GM19452 (cell line): ENCODE data around the gene KCNK2.

Experiments
- ATAC-seq: cut with Tn5 transposase; IDR thresholded peaks from one replicate; pipeline ENCODE4 v1.9.1; 2021; ENCODE audit not compliant: unreplicated experiment

Gene KCNK2

GRCh38 chr1:215250913-215251312 lies 168.4 kb downstream of the KCNK2 start:
- ATAC-seq, result no peak

GRCh38 chr1:215251428-215251827 lies 168.9 kb downstream of the KCNK2 start:
- no peak for ATAC-seq

- no peak for ATAC-seq
These were observed 169.6 kb downstream of the KCNK2 start for GRCh38 chr1:215252164-215252563.

DNA sequence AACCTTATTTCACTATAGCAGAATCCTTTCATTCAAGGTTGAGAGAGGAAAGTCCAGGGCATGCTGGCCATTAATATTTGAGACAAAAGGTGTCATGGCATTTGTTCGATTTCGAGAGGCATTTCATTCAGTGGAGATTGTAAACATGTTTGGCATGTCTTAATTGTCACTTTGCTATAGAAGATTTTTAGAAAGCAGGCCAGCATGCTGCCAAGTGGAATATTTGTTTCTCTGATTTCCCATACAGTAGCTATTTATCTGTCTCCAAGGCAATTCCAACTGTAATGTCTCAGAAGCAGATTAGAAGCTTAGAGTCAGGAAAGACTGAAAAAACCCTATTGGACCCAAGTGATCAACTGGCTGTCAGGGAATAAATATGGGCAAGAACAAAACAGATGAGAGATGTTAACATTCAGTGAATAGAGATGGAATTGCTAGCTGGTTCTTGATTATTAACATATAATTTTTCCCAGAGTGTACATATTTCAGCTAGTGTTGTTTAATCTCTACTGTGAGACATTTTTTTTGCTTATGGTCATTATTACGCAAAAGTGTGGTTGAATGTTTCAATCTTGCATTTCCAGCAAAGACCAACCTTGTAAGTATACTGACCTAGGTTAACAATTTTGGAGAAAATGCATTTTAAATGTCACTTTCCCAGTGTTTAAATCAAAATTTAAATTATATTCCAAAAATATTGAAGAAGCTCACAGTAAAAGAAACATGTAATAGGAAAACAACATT lies 174.6 kb downstream of the KCNK2 start:
- no peak for ATAC-seq

- no peak for ATAC-seq
These were observed 178.2 kb downstream of the KCNK2 start for GRCh38 chr1:215260711-215261110.

DNA sequence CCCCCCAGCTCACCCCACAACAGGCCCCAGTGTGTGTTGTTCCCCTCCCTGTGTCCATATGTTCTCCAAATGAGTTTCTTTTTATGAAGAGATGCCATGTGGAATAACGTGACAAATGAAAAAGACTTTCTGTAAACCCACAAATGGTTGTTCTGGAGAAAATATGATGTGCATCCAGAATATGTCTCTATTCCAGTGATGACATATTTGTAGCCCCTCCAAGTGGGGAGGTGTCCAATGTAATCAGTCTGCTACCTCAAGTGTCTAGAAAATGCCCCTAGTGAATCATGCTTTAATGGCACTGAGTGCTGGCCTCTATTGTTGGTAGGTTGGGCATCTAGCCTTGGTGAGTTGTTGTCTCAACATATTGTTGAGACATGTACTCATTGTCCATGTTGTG lies 179.6 kb downstream of the KCNK2 start:
- ATAC-seq, result no peak

DNA sequence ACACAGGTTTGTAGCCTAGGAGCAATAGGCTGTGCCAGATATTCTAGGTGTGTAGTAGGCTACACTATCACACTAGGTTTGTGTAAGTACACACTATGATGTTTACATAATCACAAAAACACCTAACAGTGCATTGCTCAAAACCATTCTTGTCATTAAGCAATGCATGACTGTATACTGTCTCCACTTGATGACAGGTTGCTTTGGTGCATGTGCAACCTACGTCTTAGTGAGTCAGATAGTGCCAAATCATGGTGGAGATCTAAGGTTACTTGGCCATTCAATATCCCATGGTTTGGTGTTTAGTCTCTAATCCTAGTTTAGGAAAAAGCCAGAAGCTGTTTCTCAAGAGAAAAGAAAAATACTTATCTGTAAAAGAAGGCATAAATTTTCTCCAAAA lies 181.1 kb downstream of the KCNK2 start:
- ATAC-seq, result no peak

DNA sequence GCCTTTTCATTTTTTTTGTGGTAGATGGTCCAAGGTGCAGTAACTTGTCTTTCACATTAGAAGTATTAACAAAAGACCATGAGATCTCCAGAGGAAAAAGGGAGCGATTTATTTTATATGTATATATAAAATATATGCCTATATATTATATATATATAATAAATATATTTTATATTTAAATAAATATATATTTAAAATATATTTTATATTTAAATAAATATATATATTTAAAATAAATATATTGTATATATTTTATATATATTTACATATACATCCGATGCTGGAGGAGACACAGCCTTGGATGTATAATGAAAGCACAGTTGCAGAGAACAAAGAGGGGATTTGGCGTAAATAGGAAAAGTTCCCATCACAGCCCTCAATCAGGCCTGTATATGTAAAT lies 182.1 kb downstream of the KCNK2 start:
- ATAC-seq, result no peak

GRCh38 chr1:215267495-215267894 lies 185.0 kb downstream of the KCNK2 start:
- ATAC-seq, result no peak

DNA sequence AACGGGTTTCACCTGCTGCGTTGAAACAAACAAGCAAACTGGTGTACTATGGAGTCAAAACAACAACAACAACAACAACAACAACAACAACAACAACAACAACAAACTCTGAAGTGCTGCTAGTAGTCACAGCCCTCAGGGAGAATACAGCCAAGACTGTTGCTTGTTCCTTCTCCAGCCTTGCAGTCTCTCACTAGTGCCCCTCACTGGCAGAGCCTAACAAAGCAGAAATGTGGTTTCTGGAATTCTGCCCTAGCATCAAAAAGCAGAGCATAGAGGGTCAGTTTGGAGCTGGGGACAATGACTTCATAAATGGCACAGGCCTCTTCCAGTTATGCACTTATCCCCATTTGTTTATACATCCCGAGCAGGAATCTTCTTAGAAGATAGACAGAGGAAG lies 187.4 kb downstream of the KCNK2 start:
- no peak for ATAC-seq

GRCh38 chr1:215273838-215274516 lies 191.4 kb downstream of the KCNK2 start:
- ATAC-seq, result no peak

DNA sequence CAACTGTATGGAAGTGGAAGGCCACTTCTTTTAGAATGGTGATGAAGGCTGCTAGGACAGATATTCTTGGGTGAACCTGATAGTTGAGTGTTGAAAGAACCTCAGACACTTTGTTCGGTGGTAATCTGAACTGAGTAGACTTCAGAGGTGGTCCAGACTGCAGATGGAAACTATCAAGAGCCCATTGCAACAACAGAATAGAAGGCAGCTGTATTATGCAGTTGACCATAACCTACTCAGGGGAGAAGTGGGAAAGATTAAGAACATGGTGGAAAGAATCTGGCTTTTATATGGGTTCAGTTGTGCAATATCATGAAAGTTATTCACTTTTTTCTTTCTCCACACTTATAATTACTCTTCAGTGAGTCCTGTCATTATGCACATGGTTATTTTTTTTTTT lies 194.0 kb downstream of the KCNK2 start:
- no peak for ATAC-seq

DNA sequence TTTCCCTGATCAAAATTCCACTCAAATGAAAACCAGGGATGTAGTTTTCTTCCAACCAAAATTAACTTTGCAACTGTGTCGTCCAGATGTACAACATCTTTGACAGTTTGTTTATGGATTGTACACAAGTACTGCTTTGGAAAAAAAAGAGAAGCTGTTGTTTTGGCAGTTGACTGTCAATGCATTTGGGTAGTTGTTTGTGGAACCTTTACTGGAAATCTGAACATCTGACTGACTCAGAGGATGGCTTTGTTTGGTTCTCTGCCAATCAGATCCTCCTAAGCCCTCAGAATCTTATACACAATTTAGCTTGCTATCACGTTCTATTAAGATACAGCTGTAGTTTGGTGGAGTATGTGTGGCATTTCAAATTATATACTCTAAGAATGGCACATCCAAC lies 195.0 kb downstream of the KCNK2 start:
- no peak for ATAC-seq

DNA sequence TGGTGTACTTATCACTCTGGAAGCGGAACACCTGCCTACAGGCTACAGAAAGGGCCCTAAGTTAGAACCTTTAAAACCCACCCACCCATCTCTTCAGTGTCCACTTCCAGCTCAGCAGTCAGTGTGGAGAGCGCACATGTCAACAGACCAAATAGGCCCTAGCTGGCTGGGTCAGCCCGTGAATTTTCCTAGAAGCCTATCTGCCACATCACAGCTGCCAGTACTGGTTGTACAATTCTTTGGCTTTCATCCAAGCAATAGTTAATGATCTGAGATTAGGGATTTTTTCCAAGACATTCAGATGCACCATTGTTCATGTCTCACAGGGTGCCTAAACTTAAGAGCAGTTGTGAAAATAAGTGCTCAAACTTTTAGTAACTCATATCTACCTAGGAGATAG lies 197.1 kb downstream of the KCNK2 start:
- no peak for ATAC-seq

GRCh38 chr1:215282557-215282956 lies 200.0 kb downstream of the KCNK2 start:
- ATAC-seq, result no peak

DNA sequence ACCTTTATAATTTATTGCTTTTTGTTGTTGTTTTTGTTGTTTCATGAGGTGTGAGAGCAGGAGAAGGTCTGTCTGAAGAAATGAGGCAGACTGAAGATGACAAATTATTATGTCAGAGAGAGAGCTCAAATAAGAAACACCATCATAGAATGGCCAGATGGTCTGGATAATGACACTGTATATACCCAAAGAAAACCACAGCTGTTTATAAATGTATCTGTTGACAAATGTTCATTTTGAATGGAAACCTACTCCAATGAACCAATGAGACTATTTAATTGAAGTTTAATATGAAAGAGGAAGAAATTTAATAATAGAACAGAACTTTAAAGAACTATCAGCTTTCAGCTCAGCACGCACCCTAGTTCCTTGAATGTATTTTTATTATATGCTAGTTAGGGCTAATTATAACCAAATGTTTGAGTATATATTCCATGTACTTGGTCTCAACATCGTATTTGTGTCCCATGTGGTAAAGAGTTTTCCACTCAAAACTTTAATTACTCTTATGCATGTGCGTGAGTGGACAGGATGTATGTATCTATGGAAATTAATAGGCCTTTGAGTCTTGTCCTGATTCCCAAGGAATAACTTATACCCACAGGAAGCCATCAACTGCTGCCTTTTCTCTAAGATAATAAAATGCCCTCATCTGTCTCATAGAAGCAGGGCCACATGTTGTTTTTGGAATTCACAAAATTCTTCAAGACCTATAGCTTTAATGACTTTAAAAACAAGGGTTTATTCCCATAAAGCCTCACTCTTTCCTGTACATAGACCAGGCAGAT lies 202.7 kb downstream of the KCNK2 start:
- ATAC-seq, result no peak
